HUES48 (cell line): Measurements from ENCODE around the gene SEC61A2.

Experiments used
- H3K27ac ChIP-seq: one replicate; pipeline ENCODE4 v1.7.0; 2013; ENCODE audit warnings: low read depth, low read length, inconsistent platforms
- H3K27me3 ChIP-seq: 2 replicates; pipeline ENCODE4 v1.6.1; 2013; ENCODE audit warnings: mild to moderate bottlenecking, low read length; ENCODE audit not compliant: control insufficient read depth, insufficient read depth
- H3K36me3 ChIP-seq: 2 replicates; pipeline ENCODE4 v1.6.1; 2013; ENCODE audit warnings: low read length; ENCODE audit not compliant: control insufficient read depth, insufficient read depth
- H3K4me1 ChIP-seq: 2 replicates; pipeline ENCODE4 v1.6.1; 2013; ENCODE audit warnings: mild to moderate bottlenecking, low read length; ENCODE audit not compliant: control insufficient read depth, insufficient read depth
- H3K4me3 ChIP-seq: 2 replicates; pipeline ENCODE4 v1.5.1; 2013; ENCODE audit warnings: mild to moderate bottlenecking, low read depth, low read length
- H3K9ac ChIP-seq: 2 replicates; pipeline ENCODE4 v1.6.1; 2013; ENCODE audit warnings: mild to moderate bottlenecking, low read depth, low read length, moderate library complexity
- H3K9me3 ChIP-seq: 2 replicates; pipeline ENCODE4 v1.6.1; 2013; ENCODE audit warnings: low read length; ENCODE audit not compliant: control insufficient read depth, insufficient read depth

Gene SEC61A2

DNA sequence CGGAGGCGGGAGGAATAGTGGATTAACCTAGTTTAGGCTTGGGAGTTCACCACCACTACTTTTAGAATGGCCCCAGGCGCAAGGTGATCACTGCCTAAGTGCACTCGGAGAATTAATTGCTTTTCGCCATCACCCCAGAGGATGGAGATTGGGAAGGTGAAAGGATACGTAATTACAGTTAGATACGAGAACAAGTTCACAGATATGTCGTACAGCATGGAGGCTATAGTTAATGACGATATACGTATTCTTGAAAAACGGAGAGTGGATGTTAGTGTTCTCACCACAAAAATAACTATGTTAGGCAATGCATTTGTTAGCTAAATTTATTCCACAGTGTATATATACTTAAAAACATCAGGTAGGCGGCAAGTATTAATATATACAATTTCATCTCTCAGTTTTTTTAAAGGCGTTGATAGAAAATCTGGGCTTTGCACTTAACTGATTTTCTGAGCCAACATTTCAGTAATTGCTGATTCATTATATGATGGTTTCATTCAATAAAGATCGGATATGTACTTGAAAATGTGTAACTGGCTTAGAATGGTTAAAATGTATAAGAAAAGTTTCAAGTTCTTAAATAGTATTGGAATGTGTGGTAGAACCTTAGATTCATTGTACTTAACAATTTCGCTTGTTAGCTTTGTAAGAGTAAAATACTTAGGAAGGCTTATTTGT lies 67.2 kb downstream of the SEC61A2 start:
- Histone ChIP-seq H3K27me3 (no peaks in the 10 kb centered on the region), H3K9ac (peak overlapping the region; percentile 86), H3K4me1 (peaks cover 7% of the 10 kb centered on the region), H3K9me3 (no peaks in the 10 kb centered on the region), H3K36me3 (peaks cover 36% of the 10 kb centered on the region), H3K4me3 (peak overlapping the region; percentile 94), H3K27ac (peak overlapping the region; percentile 90)

- no peak overlapping the region for H3K4me3 ChIP-seq
- H3K9me3 ChIP-seq, result no peaks in the 10 kb centered on the region
- H3K36me3 ChIP-seq, result peaks cover 44% of the 10 kb centered on the region
- H3K4me1 ChIP-seq, result peaks cover 7% of the 10 kb centered on the region
- no peak overlapping the region for H3K9ac ChIP-seq
- no peak overlapping the region for H3K27ac ChIP-seq
- H3K27me3 ChIP-seq, result no peaks in the 10 kb centered on the region
Measured at GRCh38 chr10:12198156-12198555, 68.7 kb downstream of the SEC61A2 start.

- no peak overlapping the region for H3K4me3 ChIP-seq
- H3K4me1 ChIP-seq, result no peaks in the 10 kb centered on the region
- no peak overlapping the region for H3K9ac ChIP-seq
- H3K36me3 ChIP-seq, result peaks cover 70% of the 10 kb centered on the region
- no peak overlapping the region for H3K27ac ChIP-seq
- no peaks in the 10 kb centered on the region for H3K27me3 ChIP-seq
- no peaks in the 10 kb centered on the region for H3K9me3 ChIP-seq
Measured at GRCh38 chr10:12200850-12201249, 71.4 kb downstream of the SEC61A2 start.

DNA sequence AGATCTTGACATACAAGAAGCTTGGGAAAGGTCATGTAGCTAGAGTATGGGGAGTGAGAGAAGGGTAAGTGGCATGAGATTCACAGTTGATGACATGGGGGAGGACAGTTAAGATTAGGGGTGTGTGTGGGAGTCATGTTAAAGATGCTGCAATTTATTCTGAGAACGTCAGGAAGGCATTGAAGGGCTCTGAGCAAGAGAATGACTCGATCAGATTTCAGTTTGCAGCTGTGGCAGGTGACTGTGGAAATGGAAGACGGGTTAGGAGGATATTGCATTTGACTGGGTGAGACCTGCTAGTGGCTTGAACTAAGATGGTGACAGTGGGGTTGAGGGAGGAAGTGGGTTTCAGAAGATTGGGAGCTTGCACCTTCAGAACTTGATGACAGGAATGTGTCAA lies 72.1 kb downstream of the SEC61A2 start:
- Histone ChIP-seq H3K9ac (no peak overlapping the region), H3K4me3 (no peak overlapping the region), H3K36me3 (peaks cover 76% of the 10 kb centered on the region), H3K27me3 (no peaks in the 10 kb centered on the region), H3K9me3 (no peaks in the 10 kb centered on the region), H3K27ac (no peak overlapping the region), H3K4me1 (no peaks in the 10 kb centered on the region)

DNA sequence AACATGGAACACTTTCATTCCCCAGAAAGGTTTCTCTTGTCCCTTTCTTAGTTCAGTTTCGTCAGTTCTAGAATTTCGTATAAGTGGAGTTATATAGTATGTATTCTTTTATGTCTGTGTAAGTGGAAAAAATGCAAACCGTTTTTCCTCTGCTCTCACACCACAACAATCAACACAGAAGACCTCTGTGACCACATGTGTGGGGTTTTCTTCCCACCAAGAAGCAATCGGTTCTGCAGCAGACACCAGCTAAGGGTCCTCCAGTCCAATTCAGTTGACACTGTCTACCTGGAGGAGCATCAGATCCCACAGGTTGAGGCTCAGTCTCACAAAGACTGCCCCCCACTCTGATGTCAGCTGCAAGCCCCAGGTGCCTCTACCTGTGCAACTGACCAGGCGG lies 72.7 kb downstream of the SEC61A2 start:
- H3K9ac ChIP-seq, result no peak overlapping the region
- no peak overlapping the region for H3K27ac ChIP-seq
- no peak overlapping the region for H3K4me3 ChIP-seq
- no peaks in the 10 kb centered on the region for H3K27me3 ChIP-seq
- H3K4me1 ChIP-seq, result no peaks in the 10 kb centered on the region
- H3K36me3 ChIP-seq, result peaks cover 78% of the 10 kb centered on the region
- no peaks in the 10 kb centered on the region for H3K9me3 ChIP-seq

- no peak overlapping the region for H3K9ac ChIP-seq
- H3K4me1 ChIP-seq, result no peaks in the 10 kb centered on the region
- no peak overlapping the region for H3K4me3 ChIP-seq
- H3K27ac ChIP-seq, result no peak overlapping the region
- H3K27me3 ChIP-seq, result no peaks in the 10 kb centered on the region
- H3K36me3 ChIP-seq, result peaks cover 90% of the 10 kb centered on the region
- H3K9me3 ChIP-seq, result no peaks in the 10 kb centered on the region
Measured at GRCh38 chr10:12205082-12205481, 75.6 kb downstream of the SEC61A2 start.

GRCh38 chr10:12207114-12207513 lies 77.6 kb downstream of the SEC61A2 start:
- H3K9me3 ChIP-seq, result no peaks in the 10 kb centered on the region
- H3K27me3 ChIP-seq, result no peaks in the 10 kb centered on the region
- peaks cover 91% of the 10 kb centered on the region for H3K36me3 ChIP-seq
- no peak overlapping the region for H3K9ac ChIP-seq
- H3K4me1 ChIP-seq, result no peaks in the 10 kb centered on the region
- no peak overlapping the region for H3K27ac ChIP-seq
- H3K4me3 ChIP-seq, result no peak overlapping the region

GRCh38 chr10:12208460-12208859 lies 79.0 kb downstream of the SEC61A2 start:
- Histone ChIP-seq H3K9ac (no peak overlapping the region), H3K4me1 (no peaks in the 10 kb centered on the region), H3K27me3 (no peaks in the 10 kb centered on the region), H3K4me3 (no peak overlapping the region), H3K36me3 (peaks cover 91% of the 10 kb centered on the region), H3K9me3 (no peaks in the 10 kb centered on the region), H3K27ac (no peak overlapping the region)

- no peaks in the 10 kb centered on the region for H3K27me3 ChIP-seq
- peaks cover 91% of the 10 kb centered on the region for H3K36me3 ChIP-seq
- H3K4me3 ChIP-seq, result no peak overlapping the region
- H3K9me3 ChIP-seq, result no peaks in the 10 kb centered on the region
- H3K9ac ChIP-seq, result no peak overlapping the region
- no peak overlapping the region for H3K27ac ChIP-seq
- no peaks in the 10 kb centered on the region for H3K4me1 ChIP-seq
Measured at GRCh38 chr10:12212454-12212853, 83.0 kb downstream of the SEC61A2 start.

DNA sequence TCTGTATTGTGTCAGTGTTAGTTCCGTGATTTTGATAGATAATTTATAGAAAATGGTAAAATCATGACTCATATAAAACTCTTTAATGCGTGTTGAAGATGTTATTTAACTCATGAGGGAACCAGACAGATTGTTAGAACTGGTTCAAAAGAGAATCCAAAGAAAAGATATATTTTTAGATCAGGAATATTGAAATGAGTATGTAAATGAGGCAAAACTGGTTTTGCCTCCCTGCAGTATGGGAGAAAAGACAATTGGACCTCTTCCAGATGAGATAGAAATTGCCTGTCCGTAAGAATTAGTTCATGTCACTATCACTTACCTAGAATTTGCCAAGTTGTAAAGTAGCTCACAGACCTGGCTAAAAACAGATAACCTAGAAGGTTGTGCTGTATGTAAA lies 84.1 kb downstream of the SEC61A2 start:
- no peaks in the 10 kb centered on the region for H3K27me3 ChIP-seq
- no peaks in the 10 kb centered on the region for H3K4me1 ChIP-seq
- no peaks in the 10 kb centered on the region for H3K9me3 ChIP-seq
- no peak overlapping the region for H3K4me3 ChIP-seq
- peaks cover 91% of the 10 kb centered on the region for H3K36me3 ChIP-seq
- H3K9ac ChIP-seq, result no peak overlapping the region
- no peak overlapping the region for H3K27ac ChIP-seq

- no peaks in the 10 kb centered on the region for H3K9me3 ChIP-seq
- no peaks in the 10 kb centered on the region for H3K27me3 ChIP-seq
- no peaks in the 10 kb centered on the region for H3K4me1 ChIP-seq
- H3K27ac ChIP-seq, result peak overlapping the region; percentile 35
- H3K36me3 ChIP-seq, result peaks cover 91% of the 10 kb centered on the region
- H3K9ac ChIP-seq, result no peak overlapping the region
- H3K4me3 ChIP-seq, result no peak overlapping the region
Measured at GRCh38 chr10:12214093-12214492, 84.6 kb downstream of the SEC61A2 start.
